GM19099 (cell line): ENCODE results near the gene USP30.
A peak's percentile ranks its signal among the peaks of the same experiment; 100 is the strongest.

Experiments
- POLR2A ChIP-seq: IDR thresholded peaks from 3 replicates; pipeline ENCODE4 v1.6.1; 2011; ENCODE audit warnings: low read depth; ENCODE audit not compliant: insufficient read length; ENCODE audit errors: extremely low read depth

USP30 gene

DNA sequence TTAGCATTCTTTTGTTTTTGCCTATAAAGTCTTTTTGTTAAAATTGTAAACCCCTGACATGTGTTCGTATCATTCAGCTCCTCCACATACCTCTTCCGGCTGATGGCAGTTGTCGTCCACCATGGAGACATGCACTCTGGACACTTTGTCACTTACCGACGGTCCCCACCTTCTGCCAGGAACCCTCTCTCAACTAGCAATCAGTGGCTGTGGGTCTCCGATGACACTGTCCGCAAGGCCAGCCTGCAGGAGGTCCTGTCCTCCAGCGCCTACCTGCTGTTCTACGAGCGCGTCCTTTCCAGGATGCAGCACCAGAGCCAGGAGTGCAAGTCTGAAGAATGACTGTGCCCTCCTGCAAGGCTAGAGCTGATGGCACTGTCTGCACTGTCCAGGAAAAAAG, 33.2 kb downstream of the USP30 start:
- no peak for TF ChIP-seq POLR2A

GRCh38 chr12:109087250-109087649, 34.9 kb downstream of the USP30 start:
- no peak for TF ChIP-seq POLR2A

DNA sequence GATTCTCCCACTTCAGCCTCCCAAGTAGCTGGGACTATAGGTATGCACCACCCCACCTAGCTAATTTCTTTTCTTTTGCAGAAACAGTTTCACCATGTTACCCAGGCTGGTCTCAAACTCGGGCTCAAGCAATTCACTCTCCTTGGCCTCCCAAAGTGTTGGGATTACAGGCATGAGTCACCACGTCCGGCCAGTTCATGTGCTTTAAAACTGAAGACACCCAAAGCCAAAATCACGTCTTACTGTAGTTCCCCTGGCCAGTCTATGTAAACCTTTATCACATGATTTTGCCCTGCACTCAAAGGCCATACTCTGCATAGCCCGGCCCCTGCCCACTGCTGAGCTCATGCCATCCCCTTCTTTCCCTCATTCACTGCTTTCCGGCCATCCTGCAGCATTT, 36.4 kb downstream of the USP30 start:
- no peak for TF ChIP-seq POLR2A

GRCh38 chr12:109089683-109090082, 37.3 kb downstream of the USP30 start:
- TF ChIP-seq POLR2A: no peak

DNA sequence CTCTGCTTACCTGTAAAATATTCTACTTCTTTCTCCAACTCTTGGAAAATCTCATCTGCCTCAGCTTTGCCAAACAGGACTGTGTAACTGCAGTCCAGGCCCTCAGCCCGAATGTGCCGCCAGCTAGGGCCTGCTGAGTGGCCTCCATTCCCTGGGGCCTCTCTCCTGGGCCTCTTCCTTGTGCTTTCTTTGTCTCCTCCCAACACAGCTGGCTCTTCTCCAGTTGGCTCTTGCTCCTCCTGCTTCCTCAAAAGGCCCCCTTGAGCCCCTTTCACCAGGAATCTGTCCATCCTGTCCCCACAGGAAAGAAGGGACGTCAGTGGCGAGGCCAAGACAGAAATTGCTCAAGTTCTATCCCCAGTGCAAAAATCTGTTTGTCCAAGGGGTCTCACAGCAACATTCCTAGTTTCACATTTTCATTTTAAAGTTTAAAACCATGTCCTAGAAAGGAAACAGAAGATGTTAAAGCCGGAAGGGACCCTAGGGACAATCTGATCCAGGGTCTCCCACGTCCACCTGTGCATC, 40.2 kb downstream of the USP30 start:
- no peak for TF ChIP-seq POLR2A

GRCh38 chr12:109093022-109093918, 40.9 kb downstream of the USP30 start, which contains the start of gene ALKBH2:
Gene ALKBH2 (minus strand): TSS chr12:109093472. CDS start chr12:109092786, 686 bp downstream.
- peak; percentile 84 for TF ChIP-seq POLR2A

GRCh38 chr12:109097140-109097434, 44.7 kb downstream of the USP30 start:
- TF ChIP-seq POLR2A: no peak

DNA sequence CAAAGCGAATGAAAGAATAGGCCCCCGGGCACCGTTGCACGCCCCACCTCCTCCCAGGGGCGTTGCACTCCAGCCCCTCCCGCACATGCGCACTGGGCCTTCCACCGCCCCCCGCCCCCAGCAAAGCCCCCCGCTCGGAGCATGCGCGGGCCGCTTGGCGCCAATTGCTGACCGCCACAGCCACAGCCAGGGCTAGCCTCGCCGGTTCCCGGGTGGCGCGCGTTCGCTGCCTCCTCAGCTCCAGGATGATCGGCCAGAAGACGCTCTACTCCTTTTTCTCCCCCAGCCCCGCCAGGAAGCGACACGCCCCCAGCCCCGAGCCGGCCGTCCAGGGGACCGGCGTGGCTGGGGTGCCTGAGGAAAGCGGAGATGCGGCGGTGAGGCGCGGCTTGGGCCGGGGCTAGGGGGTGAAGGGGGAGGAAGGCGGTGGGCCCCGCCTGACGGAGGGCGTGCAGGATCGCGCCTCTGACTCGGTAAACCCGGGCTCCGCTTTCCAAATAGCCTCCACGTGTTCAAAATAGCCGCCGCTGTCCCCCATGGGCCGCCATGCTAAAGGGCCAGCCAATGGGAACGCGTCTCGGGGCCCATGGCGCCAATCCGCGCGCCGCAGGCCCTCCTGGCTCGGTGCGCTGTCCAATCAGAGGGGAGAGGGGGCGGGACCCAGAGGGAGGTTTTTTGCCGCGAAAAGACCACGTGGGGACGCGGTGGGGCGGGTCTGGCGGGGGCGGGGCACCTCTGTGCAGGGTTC, 45.2 kb downstream of the USP30 start, which contains the start of gene UNG:
Gene UNG (plus strand): TSS at position 163 of the 748 bp plus-strand sequence. CDS start 83 bp downstream, at position 246.
- peak; percentile 55 for TF ChIP-seq POLR2A

DNA sequence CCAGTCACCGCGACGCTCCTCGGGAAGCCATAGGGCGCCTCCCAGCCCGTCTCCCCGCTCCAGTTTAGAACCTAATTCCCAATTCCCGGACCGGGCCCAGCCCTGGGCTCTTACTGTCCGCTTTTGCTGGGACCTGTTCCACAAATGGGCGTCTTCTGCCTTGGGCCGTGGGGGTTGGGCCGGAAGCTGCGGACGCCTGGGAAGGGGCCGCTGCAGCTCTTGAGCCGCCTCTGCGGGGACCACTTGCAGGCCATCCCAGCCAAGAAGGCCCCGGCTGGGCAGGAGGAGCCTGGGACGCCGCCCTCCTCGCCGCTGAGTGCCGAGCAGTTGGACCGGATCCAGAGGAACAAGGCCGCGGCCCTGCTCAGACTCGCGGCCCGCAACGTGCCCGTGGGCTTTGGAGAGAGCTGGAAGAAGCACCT, 45.8 kb downstream of the USP30 start:
- TF ChIP-seq POLR2A: no peak

GRCh38 chr12:109098651-109099050, 46.3 kb downstream of the USP30 start:
- no peak for TF ChIP-seq POLR2A

GRCh38 chr12:109099431-109100020, 47.1 kb downstream of the USP30 start:
- no peak for TF ChIP-seq POLR2A

DNA sequence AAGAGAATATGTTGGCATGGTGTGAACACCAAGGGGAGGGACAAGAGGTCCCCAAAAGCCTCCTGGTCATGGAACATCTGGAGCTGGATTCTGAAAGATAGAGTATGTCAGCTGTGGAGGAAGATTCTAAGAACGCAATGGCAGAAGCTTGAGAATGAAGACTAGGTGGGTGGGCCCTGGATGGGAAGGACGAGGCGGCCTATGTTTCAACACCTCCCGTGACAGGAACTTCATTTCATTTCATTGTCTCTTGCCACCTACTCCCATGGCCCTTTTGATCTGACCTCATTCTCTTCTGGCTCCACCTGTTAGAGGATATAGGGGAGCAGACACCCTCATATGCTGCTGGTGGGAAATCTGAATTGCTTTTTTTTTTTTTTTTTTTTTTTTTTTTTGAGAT, 48.4 kb downstream of the USP30 start:
- TF ChIP-seq POLR2A: no peak

- no peak for TF ChIP-seq POLR2A
Observed at GRCh38 chr12:109102491-109102890, 50.1 kb downstream of the USP30 start.

- TF ChIP-seq POLR2A: no peak
Observed at GRCh38 chr12:109105176-109105575, 52.8 kb downstream of the USP30 start.

- no peak for TF ChIP-seq POLR2A
Observed at GRCh38 chr12:109109746-109110350, 57.5 kb downstream of the USP30 start.
